HG03025 (cell line): ENCODE data around the gene TC2N.
A peak's percentile ranks its signal among the peaks of the same experiment; 100 is the strongest.
"Not testable (repeated sequence)": the region's sequence is repeated elsewhere in the genome, so short reads cannot be mapped to it uniquely, and the experiment has no call there.

ENCODE experiments used
- ATAC-seq: cut with Tn5 transposase; IDR thresholded peaks from one replicate; pipeline ENCODE4 v1.9.1; 2021; ENCODE audit warnings: mild to moderate bottlenecking, moderate library complexity; ENCODE audit not compliant: unreplicated experiment, low FRiP score

TC2N gene

DNA sequence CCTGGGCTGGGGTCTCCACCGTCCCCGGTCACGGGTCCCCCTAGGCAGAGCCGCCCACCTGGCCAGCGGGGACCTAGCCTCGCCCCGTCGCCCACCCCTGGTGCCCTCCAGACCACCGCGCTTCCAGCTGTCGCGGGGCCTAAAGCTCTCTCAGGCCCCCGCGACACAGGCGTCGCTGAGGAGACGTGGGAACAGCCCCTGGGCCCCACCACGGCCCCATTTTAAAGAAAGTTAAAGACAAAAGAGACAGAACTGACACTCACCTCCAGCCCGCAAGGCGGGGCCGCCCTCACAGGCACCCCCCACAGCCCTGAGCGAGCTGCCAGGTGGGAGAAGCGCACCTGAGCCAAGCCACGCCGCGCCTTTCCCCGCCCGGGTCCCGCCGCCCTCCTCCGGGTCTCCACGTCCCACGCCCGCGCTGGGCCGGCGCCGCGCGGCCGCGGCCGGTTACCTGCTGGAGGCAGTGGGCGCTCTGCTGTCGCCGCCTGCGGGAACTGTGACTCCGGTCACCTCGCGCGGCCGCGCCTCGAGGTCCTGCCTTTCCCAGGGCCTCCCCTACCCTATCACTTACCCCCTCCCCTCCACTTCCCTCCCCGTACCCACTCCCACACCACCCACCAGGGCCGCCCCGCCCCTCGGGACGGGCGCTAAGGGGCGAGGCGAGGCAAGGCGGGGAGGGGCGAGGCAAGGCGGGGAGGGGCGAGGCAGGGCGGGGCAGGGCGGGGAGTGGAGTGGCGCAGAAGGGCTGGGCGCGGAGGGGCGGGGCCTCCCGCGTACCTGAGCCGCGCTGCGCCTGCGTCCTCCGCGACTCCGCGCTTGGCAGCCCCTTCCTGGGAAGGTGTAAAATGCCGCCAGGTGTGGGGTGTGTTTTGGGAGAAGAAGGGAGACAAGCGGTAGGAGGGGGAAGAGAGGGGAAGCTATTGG is 31.2 kb downstream of the TC2N start:
- ATAC-seq: peak; percentile 61

DNA sequence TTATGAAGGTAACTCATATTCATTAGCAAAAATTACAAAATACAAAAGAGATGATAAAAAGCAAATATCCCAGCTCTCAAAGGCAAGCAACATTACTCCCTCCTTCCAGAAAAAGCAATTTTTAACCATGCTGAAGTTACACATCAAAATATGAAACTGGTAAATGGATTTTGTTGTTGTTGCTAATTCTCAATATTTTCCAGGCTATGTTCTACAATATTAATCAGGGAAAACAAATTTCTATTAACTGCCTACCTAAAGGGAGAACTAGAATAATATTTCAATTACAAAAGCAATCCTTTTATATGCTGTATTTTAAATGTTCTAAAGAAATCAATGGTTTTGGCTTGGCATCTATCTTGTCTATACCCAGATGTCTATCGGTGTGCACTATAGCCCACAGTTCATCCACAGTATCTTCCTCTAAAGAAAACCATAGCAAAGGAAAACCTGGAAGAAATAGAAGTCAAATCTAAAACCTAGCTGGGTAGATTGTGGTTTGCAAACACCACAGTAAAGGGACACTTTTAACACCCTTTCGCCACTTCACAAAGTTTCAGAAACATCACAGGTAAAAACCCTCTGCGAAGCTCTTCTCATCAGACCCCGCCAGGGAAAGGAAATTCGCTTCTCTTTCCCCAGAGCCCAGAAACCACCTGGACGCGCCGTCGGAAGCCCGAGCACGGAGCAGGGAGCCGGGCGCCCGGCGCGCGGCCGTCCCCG is 32.0 kb downstream of the TC2N start:
- ATAC-seq: no peak

DNA sequence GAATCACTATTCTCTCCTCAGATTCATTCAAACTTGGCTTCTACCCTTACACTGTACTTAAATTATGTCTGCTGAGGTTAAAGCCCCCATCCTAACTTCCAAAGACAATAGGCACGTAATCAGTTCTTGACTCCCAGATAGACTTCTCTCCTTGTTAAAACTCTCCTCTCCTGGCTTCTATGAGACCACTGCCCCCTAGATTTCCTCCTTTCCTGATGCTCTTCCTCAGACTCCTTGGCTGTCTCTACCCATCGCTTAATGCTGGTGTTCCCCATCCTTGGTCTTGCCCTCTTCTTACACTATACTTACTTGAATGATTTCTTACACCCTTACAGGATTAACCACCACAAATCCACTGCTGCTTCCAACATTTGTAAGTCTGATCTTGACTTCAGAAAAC is 32.8 kb downstream of the TC2N start:
- ATAC-seq: no peak

- no peak for ATAC-seq
Observed at GRCh38 chr14:91831337-91831736, 36.0 kb downstream of the TC2N start.

DNA sequence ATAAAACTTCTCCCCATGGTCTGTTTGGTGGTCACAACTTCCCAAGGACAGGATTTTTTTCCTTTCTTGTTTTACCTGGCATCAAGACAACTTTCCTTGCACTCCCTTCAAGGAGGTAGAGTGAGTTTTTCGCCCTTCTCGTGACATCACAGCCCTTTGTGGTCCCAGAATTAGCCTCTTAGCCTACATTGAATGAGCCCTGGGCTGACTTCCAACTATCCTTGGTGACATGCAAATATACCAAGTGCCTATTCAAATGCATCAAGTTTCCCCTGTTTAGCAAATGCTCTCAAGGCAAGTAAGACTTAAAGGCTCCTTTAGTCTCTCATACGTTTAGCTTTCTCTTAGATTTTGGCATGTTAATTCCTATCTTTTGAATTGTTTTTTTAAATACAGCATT is 36.6 kb downstream of the TC2N start:
- ATAC-seq: no peak

DNA sequence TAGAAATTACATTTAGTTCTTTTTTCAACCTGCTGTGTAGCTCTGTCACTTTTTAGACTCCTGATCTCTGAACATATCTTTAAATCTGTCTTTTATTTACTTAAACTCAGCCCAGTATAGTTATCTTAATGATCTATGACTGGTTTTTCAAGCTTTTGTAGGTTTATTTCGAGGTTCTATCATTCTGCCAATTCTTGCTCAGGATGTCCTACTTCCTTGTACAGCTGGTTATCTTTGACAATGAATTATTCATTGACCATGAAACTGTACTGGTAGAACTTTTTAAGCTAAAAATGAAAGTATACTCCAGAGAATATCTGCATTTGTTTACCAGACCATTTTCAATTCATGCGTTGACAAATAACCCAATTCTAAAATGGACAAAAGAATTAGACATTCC is 37.8 kb downstream of the TC2N start:
- no peak for ATAC-seq

DNA sequence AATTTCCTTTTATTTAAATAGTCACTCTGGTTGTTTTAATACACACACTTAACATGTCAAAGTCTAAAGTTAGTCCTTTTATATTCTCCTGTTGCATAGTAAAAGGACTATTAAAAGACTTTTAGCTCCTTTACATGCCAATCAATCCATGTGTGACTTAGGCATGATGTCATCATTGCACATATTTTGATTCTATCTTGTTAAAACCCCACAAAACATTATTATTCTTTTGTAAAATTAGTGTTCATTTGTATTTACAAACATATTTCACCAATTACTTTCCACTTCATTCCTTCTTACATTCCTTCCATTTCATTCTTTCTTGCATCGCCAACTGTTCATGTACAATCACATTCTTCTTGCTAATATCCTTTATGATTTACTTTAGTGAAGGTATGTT is 39.6 kb downstream of the TC2N start:
- no peak for ATAC-seq

GRCh38 chr14:91817566-91818325 is 49.6 kb downstream of the TC2N start:
- ATAC-seq: no peak

DNA sequence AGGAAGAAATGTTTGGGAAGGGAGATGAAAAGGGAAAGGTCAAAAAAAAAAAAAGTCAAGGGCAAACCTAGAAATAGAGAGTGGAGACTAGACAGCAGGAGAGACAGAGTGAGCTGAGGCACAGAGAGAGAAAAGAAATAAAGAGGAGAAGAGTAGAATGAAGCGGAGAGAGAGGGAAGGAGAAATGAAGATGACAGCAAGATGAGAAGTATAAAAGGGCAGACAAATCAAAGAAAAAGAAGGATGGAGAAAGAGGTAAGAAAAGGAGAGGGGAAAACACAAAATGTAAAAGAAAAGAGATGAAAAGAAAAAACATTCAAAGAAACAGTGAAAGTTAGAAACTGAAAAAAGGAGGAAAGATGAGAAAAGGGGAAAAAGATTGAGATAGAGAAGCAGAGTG is 53.0 kb downstream of the TC2N start:
- no peak for ATAC-seq

DNA sequence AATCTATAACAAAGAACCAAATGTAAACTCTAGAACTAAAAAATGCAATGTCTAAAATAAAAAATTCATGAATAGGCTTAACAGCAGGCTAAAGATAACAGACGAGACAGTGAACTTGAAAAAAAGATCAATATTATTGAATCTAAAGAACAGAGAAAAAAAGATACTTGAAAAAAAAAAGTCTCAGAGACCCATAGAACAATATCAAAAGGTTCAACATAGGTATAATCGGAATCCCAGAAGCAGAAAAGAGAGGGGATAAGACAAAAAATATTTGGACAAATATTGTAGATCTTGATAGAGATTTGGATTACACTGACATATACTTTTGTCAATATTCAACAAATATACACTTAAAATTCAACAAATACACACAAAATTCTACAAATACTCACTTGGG is 56.6 kb downstream of the TC2N start:
- no peak for ATAC-seq

DNA sequence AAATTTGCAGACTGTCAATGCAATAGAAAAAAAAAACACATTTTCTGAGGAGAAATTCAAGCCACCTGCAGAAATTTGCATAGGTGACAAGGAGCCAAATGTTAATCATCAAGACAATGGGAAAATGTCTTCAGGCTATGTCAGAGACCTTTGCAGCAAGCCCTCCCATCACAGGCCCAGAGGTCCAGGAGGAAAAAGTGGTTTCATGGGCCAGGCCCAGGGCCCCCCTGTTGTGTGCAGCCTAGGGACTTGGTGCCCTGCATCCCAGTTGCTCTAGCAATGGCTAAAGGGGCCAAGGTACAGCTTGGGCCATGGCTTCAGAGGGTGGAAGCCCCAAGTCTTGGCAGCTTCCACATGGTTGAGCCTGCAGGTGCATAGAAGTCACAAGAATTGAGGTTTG is 60.6 kb downstream of the TC2N start:
- no peak for ATAC-seq

DNA sequence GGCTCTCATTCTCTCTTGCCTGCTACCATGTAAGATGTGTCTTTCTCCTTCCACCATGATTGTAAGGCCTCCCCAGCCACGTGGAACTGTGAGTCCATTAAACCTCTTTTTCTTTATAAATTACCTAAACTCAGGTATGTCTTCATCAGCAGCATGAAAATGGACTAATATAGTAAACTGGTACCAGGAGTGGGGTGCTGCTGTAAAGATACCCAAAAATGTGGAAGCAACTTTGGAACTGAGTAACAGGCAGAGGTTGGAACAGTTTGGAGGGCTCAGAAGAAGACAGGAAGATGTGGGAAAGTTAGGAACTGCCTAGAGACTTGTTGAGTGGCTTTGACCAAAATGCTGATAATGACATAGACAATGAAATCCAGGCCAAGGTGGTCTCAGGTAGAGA is 61.2 kb downstream of the TC2N start:
- not testable (repeated sequence) for ATAC-seq

DNA sequence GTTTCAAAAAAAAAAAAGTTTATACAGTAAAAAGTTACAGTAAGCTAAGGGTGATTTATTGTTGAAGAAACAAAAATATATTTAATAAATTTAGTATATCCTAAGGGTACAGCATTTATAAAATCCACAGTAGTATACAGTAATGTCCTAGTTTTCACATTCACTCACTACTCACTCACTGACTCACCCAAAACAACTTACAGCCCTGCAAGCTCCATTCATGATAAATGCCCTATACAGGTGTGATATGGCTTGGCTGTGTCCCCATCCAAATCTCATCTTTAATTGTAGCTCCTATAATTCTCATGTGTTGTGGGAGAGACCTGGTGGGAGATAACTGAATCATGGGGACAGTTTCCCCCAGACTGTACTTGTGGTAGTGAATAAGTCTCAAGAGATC is 61.7 kb downstream of the TC2N start:
- ATAC-seq: no peak

DNA sequence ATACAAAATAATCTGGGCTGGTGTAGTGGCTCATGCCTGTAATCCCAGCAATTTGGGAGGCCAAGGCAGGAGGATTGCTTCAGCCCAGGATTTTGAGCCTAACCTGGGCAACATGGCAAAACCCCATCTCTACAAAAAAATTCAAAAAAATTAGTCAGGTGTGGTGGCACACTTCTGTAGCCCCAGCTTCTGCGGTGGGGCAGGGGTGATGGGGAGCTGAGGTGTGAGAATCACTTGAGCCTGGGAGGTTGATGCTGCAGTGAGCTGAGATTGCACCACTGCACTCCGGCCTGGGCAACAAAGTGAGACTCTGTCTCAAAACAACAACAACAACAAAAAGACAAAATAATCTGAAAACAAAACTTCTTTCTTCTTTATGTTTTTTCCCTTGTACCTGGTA is 66.0 kb downstream of the TC2N start:
- ATAC-seq: no peak

DNA sequence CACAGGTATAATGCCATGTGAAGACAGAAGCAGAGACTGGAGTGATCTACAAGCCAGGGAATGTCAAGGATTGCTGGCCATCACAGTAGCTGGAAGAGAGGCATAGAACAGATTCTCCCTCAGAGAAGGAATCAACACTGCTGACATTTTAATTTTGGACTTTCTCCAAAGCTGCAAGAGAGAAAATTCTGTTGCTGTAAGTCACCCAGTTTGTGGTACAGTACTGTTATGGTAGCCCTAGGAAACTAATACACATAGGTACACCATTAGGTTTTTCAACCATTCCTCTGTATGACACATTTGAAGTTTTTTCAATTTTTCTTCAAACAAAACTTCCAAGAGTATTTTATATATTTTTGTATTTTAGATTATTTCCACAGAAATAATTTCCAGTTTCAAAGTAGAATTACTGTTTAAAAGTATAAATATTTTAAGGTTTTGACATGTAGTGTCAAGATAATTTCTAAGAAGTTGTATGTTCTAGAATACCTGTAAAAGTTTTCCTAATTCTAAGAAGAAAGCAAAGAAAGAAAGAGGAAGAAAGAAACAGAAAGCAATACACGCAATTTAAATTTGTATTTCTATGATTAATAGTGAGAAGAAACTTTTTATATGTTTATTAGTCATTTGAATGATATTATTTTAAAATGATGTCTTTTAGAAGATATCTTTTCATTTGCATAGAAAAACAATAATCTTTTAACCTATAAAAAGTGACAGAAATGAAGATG is 70.6 kb downstream of the TC2N start:
- ATAC-seq: no peak

DNA sequence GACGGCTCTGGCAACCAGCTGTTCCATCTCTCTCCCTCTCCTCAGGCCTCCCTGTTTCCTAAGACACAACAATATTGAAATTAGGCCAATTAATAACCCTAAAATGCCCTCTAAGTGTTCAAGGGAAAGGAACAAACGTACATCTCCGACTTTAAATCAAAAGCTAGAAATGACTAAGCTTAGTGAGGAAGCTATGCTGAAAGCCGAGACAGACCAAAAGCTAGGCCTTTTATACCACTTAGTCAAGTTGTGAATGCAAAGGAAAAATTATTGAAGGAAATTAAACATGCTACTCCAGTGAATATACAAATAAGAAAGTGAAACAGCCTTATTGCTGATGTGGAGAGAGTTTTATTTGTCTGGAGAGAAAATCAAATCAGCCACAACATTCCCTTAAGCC is 73.6 kb downstream of the TC2N start:
- ATAC-seq: no peak

DNA sequence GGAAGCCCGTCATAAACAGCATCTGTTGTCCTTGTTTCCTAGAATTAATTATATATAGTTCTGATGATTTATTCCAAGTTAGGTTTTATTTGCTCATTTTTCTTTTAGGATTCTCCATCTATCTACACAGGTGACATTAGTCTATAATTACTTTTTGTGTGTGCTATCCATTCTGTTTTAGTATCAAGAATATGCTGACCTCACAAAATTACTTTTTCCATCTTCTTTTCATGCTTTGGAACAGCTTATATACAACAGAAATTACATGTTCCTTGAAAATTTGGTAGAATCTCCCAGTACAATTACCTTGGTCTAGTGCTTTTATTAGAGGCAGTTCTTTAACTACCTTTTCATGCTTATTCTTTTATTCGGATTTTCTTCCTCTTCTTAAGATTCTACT is 81.1 kb downstream of the TC2N start:
- ATAC-seq: no peak

GRCh38 chr14:91780452-91780851 is 86.9 kb downstream of the TC2N start:
- ATAC-seq: no peak

- ATAC-seq: no peak
Observed at GRCh38 chr14:91778217-91778616, 89.1 kb downstream of the TC2N start.
